ENCODE measurements around the gene SUPT7L. TPM values are rescaled to one million over a fixed set of nuclear protein-coding genes. Genes with fewer than 3 reads are reported as not detected.
"Not testable (repeated sequence)": the region's sequence is repeated elsewhere in the genome, so short reads cannot be mapped to it uniquely, and the experiment has no call there.

The SUPT7L gene
- total and polyA plus RNA-seq, 2 donors, result 23.3 to 28.2 TPM

GRCh38 chr2:27640722-27641245 lies 22.6 kb downstream of the SUPT7L start:
- DNase-seq (ENCODE audit: extremely low spot score), result no peak
- no peak overlapping the region for H3K27ac ChIP-seq (ENCODE audit: low read depth)
- 83% methylated on average over 2 of the region's 2 CpGs for WGBS
- H3K36me3 ChIP-seq (ENCODE audit: insufficient read depth), result peaks cover 10% of the 10 kb centered on the region
- H3K4me3 ChIP-seq (ENCODE audit: low read depth, low read length), result no peak overlapping the region
- no peaks in the 10 kb centered on the region for H3K4me1 ChIP-seq (ENCODE audit: insufficient read depth)

- DNase-seq (ENCODE audit: extremely low spot score), result no peak
- no peaks in the 10 kb centered on the region for H3K4me1 ChIP-seq (ENCODE audit: insufficient read depth)
- WGBS, result 75% methylated on average over 3 of the region's 3 CpGs
Measured at GRCh38 chr2:27638709-27639108, 24.7 kb downstream of the SUPT7L start.

GRCh38 chr2:27638037-27638637 lies 25.3 kb downstream of the SUPT7L start:
- WGBS, result 91% methylated on average over 3 of the region's 3 CpGs
- Histone ChIP-seq H3K4me3 (ENCODE audit: low read depth, low read length) (no peak overlapping the region), H3K27ac (ENCODE audit: low read depth) (no peak overlapping the region), H3K36me3 (ENCODE audit: insufficient read depth) (peaks cover 16% of the 10 kb centered on the region), H3K4me1 (ENCODE audit: insufficient read depth) (no peaks in the 10 kb centered on the region)
- DNase-seq (ENCODE audit: extremely low spot score), result no peak

More at GRCh38 chr2:27638709-27639108, 24.7 kb downstream of the SUPT7L start:
- H3K36me3 ChIP-seq (ENCODE audit: insufficient read depth), result peaks cover 16% of the 10 kb centered on the region
- H3K4me3 ChIP-seq (ENCODE audit: low read depth, low read length), result no peak overlapping the region
- no peak overlapping the region for H3K27ac ChIP-seq (ENCODE audit: low read depth)

- no peak for DNase-seq (ENCODE audit: extremely low spot score)
- H3K4me3 ChIP-seq (ENCODE audit: low read depth, low read length), result no peak overlapping the region
- no peak overlapping the region for H3K27ac ChIP-seq (ENCODE audit: low read depth)
- H3K36me3 ChIP-seq (ENCODE audit: insufficient read depth), result peaks cover 16% of the 10 kb centered on the region
- no peaks in the 10 kb centered on the region for H3K4me1 ChIP-seq (ENCODE audit: insufficient read depth)
- WGBS, result 90% methylated on average over 5 of the region's 5 CpGs
Measured at GRCh38 chr2:27636766-27637165, 26.6 kb downstream of the SUPT7L start.

- 96% methylated on average over 2 of the region's 2 CpGs for WGBS
- DNase-seq (ENCODE audit: extremely low spot score), result no peak
- Histone ChIP-seq H3K36me3 (ENCODE audit: insufficient read depth) (peaks cover 14% of the 10 kb centered on the region), H3K4me3 (ENCODE audit: low read depth, low read length) (no peak overlapping the region), H3K4me1 (ENCODE audit: insufficient read depth) (no peaks in the 10 kb centered on the region), H3K27ac (ENCODE audit: low read depth) (no peak overlapping the region)
Measured at GRCh38 chr2:27634291-27634690, 29.1 kb downstream of the SUPT7L start.

GRCh38 chr2:27630257-27630656 lies 33.2 kb downstream of the SUPT7L start:
- not testable (repeated sequence) for H3K36me3 ChIP-seq (ENCODE audit: insufficient read depth); H3K27ac ChIP-seq (ENCODE audit: low read depth); H3K4me3 ChIP-seq (ENCODE audit: low read depth, low read length); DNase-seq (ENCODE audit: extremely low spot score); H3K4me1 ChIP-seq (ENCODE audit: insufficient read depth)
- WGBS, result 98% methylated on average over 2 of the region's 2 CpGs

GRCh38 chr2:27628767-27629709 lies 34.4 kb downstream of the SUPT7L start, which contains the start of the genes CCDC121 and GPN1:
TSS of gene CCDC121 (minus strand) at chr2:27629012. CDS start at chr2:27627799, 1,213 bp downstream.
TSS of gene GPN1 (plus strand) at chr2:27629050. CDS start at chr2:27629059, 9 bp downstream.
- no peaks in the 10 kb centered on the region for H3K36me3 ChIP-seq (ENCODE audit: insufficient read depth)
- under 1% methylated on average over 44 of the region's 44 CpGs for WGBS
- H3K27ac ChIP-seq (ENCODE audit: low read depth), result peak within 1 kb of the TSS; percentile 53
- peak within 1 kb of the TSS; percentile 75 for H3K4me3 ChIP-seq (ENCODE audit: low read depth, low read length)
- DNase-seq (ENCODE audit: extremely low spot score), result peak; percentile 72
- no peaks in the 10 kb centered on the region for H3K4me1 ChIP-seq (ENCODE audit: insufficient read depth)

GRCh38 chr2:27627963-27628766 lies 35.2 kb downstream of the SUPT7L start:
- Histone ChIP-seq H3K36me3 (ENCODE audit: insufficient read depth) (no peaks in the 10 kb centered on the region), H3K4me1 (ENCODE audit: insufficient read depth) (no peaks in the 10 kb centered on the region), H3K4me3 (ENCODE audit: low read depth, low read length) (peak overlapping the region; percentile 75), H3K27ac (ENCODE audit: low read depth) (no peak overlapping the region)
- WGBS, result 3% methylated on average over 21 of the region's 21 CpGs
- DNase-seq (ENCODE audit: extremely low spot score), result no peak

GRCh38 chr2:27626921-27627320 lies 36.5 kb downstream of the SUPT7L start:
- DNase-seq (ENCODE audit: extremely low spot score); H3K4me3 ChIP-seq (ENCODE audit: low read depth, low read length); H3K4me1 ChIP-seq (ENCODE audit: insufficient read depth); H3K36me3 ChIP-seq (ENCODE audit: insufficient read depth); H3K27ac ChIP-seq (ENCODE audit: low read depth): not testable (repeated sequence)
- WGBS, result 46% methylated on average over 3 of the region's 3 CpGs

- not testable (repeated sequence) for H3K4me1 ChIP-seq (ENCODE audit: insufficient read depth); DNase-seq (ENCODE audit: extremely low spot score); H3K4me3 ChIP-seq (ENCODE audit: low read depth, low read length); H3K27ac ChIP-seq (ENCODE audit: low read depth); H3K36me3 ChIP-seq (ENCODE audit: insufficient read depth)
- 89% methylated on average over 1 of the region's 1 CpG for WGBS
Measured at GRCh38 chr2:27626323-27626722, 37.1 kb downstream of the SUPT7L start.

- no peaks in the 10 kb centered on the region for H3K36me3 ChIP-seq (ENCODE audit: insufficient read depth)
- H3K4me3 ChIP-seq (ENCODE audit: low read depth, low read length), result no peak overlapping the region
- no peaks in the 10 kb centered on the region for H3K4me1 ChIP-seq (ENCODE audit: insufficient read depth)
Measured at GRCh38 chr2:27624943-27625342, 38.5 kb downstream of the SUPT7L start.

GRCh38 chr2:27622921-27623384 lies 40.5 kb downstream of the SUPT7L start:
- Histone ChIP-seq H3K4me3 (ENCODE audit: low read depth, low read length) (no peak overlapping the region), H3K27ac (ENCODE audit: low read depth) (no peak overlapping the region), H3K4me1 (ENCODE audit: insufficient read depth) (no peaks in the 10 kb centered on the region), H3K36me3 (ENCODE audit: insufficient read depth) (no peaks in the 10 kb centered on the region)
- 79% methylated on average over 3 of the region's 3 CpGs for WGBS
- DNase-seq (ENCODE audit: extremely low spot score), result no peak

More at GRCh38 chr2:27624943-27625342, 38.5 kb downstream of the SUPT7L start:
- DNase-seq (ENCODE audit: extremely low spot score), result no peak
- H3K27ac ChIP-seq (ENCODE audit: low read depth), result no peak overlapping the region

- Histone ChIP-seq H3K4me3 (ENCODE audit: low read depth, low read length) (no peak overlapping the region), H3K27ac (ENCODE audit: low read depth) (no peak overlapping the region)
Measured at GRCh38 chr2:27621524-27621923, 41.9 kb downstream of the SUPT7L start.

More at GRCh38 chr2:27621524-27621923, 41.9 kb downstream of the SUPT7L start:
- no peak for DNase-seq (ENCODE audit: extremely low spot score)
- H3K36me3 ChIP-seq (ENCODE audit: insufficient read depth), result no peaks in the 10 kb centered on the region
- H3K4me1 ChIP-seq (ENCODE audit: insufficient read depth), result no peaks in the 10 kb centered on the region
- WGBS, result 66% methylated on average over 1 of the region's 1 CpG

Data from urinary bladder (tissue), 4 donors.